ENCODE data around the gene HDAC1. TPM values are rescaled to one million over a fixed set of nuclear protein-coding genes. Genes with fewer than 3 reads are reported as not detected.

HDAC1 gene
- total RNA-seq, 1 donor from 2014 or later = 36.9 TPM

DNA sequence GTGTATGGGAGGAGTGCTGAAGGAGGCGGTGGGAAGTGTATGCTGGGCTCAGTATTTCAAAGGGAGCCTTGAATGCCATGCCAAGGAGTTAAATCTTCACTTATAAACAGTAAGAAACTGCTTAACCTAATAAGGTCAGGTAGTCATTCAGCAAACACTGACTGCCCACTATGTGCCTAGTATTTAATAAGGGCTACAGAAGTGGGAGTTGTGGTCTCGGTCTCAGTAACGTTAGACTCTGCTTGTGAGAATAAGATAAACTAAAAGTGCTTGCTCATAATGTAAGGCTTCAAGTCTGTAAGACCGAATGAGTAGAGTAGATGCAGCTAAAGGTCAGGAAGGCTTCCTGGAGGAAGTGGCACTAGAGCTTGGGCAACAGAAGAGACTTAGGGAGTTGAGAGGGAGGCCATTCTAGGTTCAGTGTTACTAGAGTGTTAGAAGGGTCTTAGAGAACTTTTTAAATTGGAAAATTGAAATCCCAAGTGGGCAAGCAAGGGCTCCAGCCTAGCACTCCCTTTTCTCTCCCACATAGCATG lies 38.1 kb downstream of the HDAC1 start:
- no peak overlapping the region for H3K27ac Mint-ChIP-seq (ENCODE audit: unreplicated experiment)
- peaks cover 9% of the 10 kb centered on the region for H3K9me3 Mint-ChIP-seq (ENCODE audit: unreplicated experiment)
- peaks cover 13% of the 10 kb centered on the region for H3K4me1 Mint-ChIP-seq (ENCODE audit: low read depth, unreplicated experiment)
- H3K4me3 Mint-ChIP-seq (ENCODE audit: unreplicated experiment) = no peak overlapping the region
- peaks cover 17% of the 10 kb centered on the region for H3K36me3 Mint-ChIP-seq (ENCODE audit: unreplicated experiment)
- TF ChIP-seq CTCF (IDR thresholded peaks at IDR 0.05; ENCODE audit: partially characterized antibody, unreplicated experiment) = no peak
- H3K27me3 Mint-ChIP-seq (ENCODE audit: unreplicated experiment) = peaks cover 6% of the 10 kb centered on the region
- DNase-seq = no peak

GRCh38 chr1:32330558-32331151 lies 38.8 kb downstream of the HDAC1 start:
- Mint-ChIP-seq H3K36me3 (ENCODE audit: unreplicated experiment) (peaks cover 17% of the 10 kb centered on the region), H3K27ac (ENCODE audit: unreplicated experiment) (no peak overlapping the region), H3K4me1 (ENCODE audit: low read depth, unreplicated experiment) (peaks cover 13% of the 10 kb centered on the region), H3K27me3 (ENCODE audit: unreplicated experiment) (peaks cover 6% of the 10 kb centered on the region), H3K9me3 (ENCODE audit: unreplicated experiment) (peaks cover 10% of the 10 kb centered on the region), H3K4me3 (ENCODE audit: unreplicated experiment) (no peak overlapping the region)
- no peak for DNase-seq
- no peak for TF ChIP-seq CTCF (IDR thresholded peaks at IDR 0.05; ENCODE audit: partially characterized antibody, unreplicated experiment)

- no peak overlapping the region for H3K4me3 Mint-ChIP-seq (ENCODE audit: unreplicated experiment)
- no peak for DNase-seq
- H3K27ac Mint-ChIP-seq (ENCODE audit: unreplicated experiment) = no peak overlapping the region
- H3K36me3 Mint-ChIP-seq (ENCODE audit: unreplicated experiment) = peaks cover 17% of the 10 kb centered on the region
- TF ChIP-seq CTCF (IDR thresholded peaks at IDR 0.05; ENCODE audit: partially characterized antibody, unreplicated experiment) = no peak
- H3K4me1 Mint-ChIP-seq (ENCODE audit: low read depth, unreplicated experiment) = peaks cover 13% of the 10 kb centered on the region
- peaks cover 10% of the 10 kb centered on the region for H3K9me3 Mint-ChIP-seq (ENCODE audit: unreplicated experiment)
- H3K27me3 Mint-ChIP-seq (ENCODE audit: unreplicated experiment) = peaks cover 6% of the 10 kb centered on the region
Observed at GRCh38 chr1:32331549-32331948, 39.7 kb downstream of the HDAC1 start.

- no peak for DNase-seq
- peaks cover 10% of the 10 kb centered on the region for H3K9me3 Mint-ChIP-seq (ENCODE audit: unreplicated experiment)
- peaks cover 17% of the 10 kb centered on the region for H3K36me3 Mint-ChIP-seq (ENCODE audit: unreplicated experiment)
- no peak for TF ChIP-seq CTCF (IDR thresholded peaks at IDR 0.05; ENCODE audit: partially characterized antibody, unreplicated experiment)
- H3K27me3 Mint-ChIP-seq (ENCODE audit: unreplicated experiment) = peaks cover 6% of the 10 kb centered on the region
- peak overlapping the region; percentile 22 for H3K27ac Mint-ChIP-seq (ENCODE audit: unreplicated experiment)
- peak overlapping the region; percentile 46 for H3K4me3 Mint-ChIP-seq (ENCODE audit: unreplicated experiment)
- H3K4me1 Mint-ChIP-seq (ENCODE audit: low read depth, unreplicated experiment) = peaks cover 14% of the 10 kb centered on the region
Observed at GRCh38 chr1:32332290-32333079, 40.6 kb downstream of the HDAC1 start.
